Natural killer cell (primary cell): ENCODE measurements around the gene PKLR. TPM values are rescaled to one million over a fixed set of nuclear protein-coding genes. Genes with fewer than 3 reads are reported as not detected.

Experiments
- ATAC-seq, 3 donors: fragments of 150-1000 bp in 2 of 3; fragments of 200-7000 bp in 1 of 3; cut with Tn5 transposase; 1 replicate in 1 of 3; 2 replicates in 2 of 3; pipeline ENCODE4 v1.10.0; 2021; ENCODE audit warnings: mild to moderate bottlenecking in 2 of 3, moderate library complexity in 2 of 3
- DNase-seq, 2 donors: peaks; one replicate each; pipeline versions ENCODE4 v3.0.0 to v3.0.0-alpha.2; 2013 to 2021; ENCODE audit warnings: mixed read lengths in 1 of 2
- H3K27ac ChIP-seq: one replicate; pipeline ENCODE4 v1.5.1; 2013; ENCODE audit warnings: mild to moderate bottlenecking, low read length
- H3K27me3 ChIP-seq: one replicate; pipeline ENCODE4 v1.6.1; 2013; ENCODE audit warnings: low read length; ENCODE audit not compliant: control insufficient read depth, insufficient read depth
- H3K36me3 ChIP-seq: one replicate; pipeline ENCODE4 v1.6.1; 2013; ENCODE audit warnings: low read length; ENCODE audit not compliant: control insufficient read depth, insufficient read depth
- H3K4me1 ChIP-seq: one replicate; pipeline ENCODE4 v1.6.1; 2013; ENCODE audit warnings: low read length; ENCODE audit not compliant: control insufficient read depth, insufficient read depth
- H3K4me3 ChIP-seq: one replicate; pipeline ENCODE4 v1.5.1; 2013; ENCODE audit warnings: low read length
- H3K9me3 ChIP-seq: one replicate; pipeline ENCODE4 v1.6.1; 2013; ENCODE audit warnings: low read length; ENCODE audit not compliant: control insufficient read depth, insufficient read depth
- H3K27ac Mint-ChIP-seq, 2 donors: one replicate each; pipeline ENCODE4 v1.8.0; 2022; ENCODE audit warnings: mild to moderate bottlenecking in 2 of 2, mixed read lengths in 2 of 2, moderate library complexity in 1 of 2
- H3K27me3 Mint-ChIP-seq, 2 donors: one replicate each; pipeline ENCODE4 v1.8.0; 2022; ENCODE audit warnings: low read depth in 2 of 2, mixed read lengths in 2 of 2
- H3K36me3 Mint-ChIP-seq: one replicate; pipeline ENCODE4 v1.8.0; 2022; ENCODE audit warnings: mixed read lengths
- H3K4me1 Mint-ChIP-seq, 2 donors: one replicate each; pipeline ENCODE4 v1.8.0; 2022; ENCODE audit warnings: mixed read lengths in 2 of 2
- H3K4me3 Mint-ChIP-seq: one replicate; pipeline ENCODE4 v1.8.0; 2022; ENCODE audit warnings: mild to moderate bottlenecking, moderate library complexity, mixed read lengths
- H3K9me3 Mint-ChIP-seq, 2 donors: one replicate each; pipeline ENCODE4 v1.8.0; 2022; ENCODE audit warnings: mixed read lengths in 2 of 2
- CTCF ChIP-seq: fragments of 200-600 bp; IDR thresholded peaks from one replicate; pipeline ENCODE4 v1.8.0; 2022; ENCODE audit warnings: antibody characterized with exemption
- WGBS: methylation state at CpG from one replicate; pipeline ENCODE4 v1.1.7; 2013; ENCODE audit warnings: missing lambda C conversion rate; ENCODE audit not compliant: insufficient coverage; 5-methylcytosine and 5-hydroxymethylcytosine counted together
- intact Hi-C: fragments of 100-400 bp; cut with micrococcal nuclease; formaldehyde crosslinking; loops from one replicate; pipeline ENCODE4 v1.14.2; 2022
- total RNA-seq, 4 donors: library from RNA; stranded (reverse); fragments of 120-200 nt in 1 of 4; gene quantifications; one replicate each; pipeline versions ENCODE4 v1.2.3 to v1.2.4, GENCODE V29; 2013 to 2022

Gene PKLR
- total RNA-seq, 3 donors from 2014 or later (not counting 1 experiment from before 2014, with no cell fraction given), result 0.12 TPM; not detected in 2

GRCh38 chr1:155282488-155283091 lies 18.6 kb downstream of the PKLR start:
- no peak overlapping the region for H3K27ac ChIP-seq
- no peaks in the 10 kb centered on the region for H3K27me3 Mint-ChIP-seq
- no peaks in the 10 kb centered on the region for H3K9me3 Mint-ChIP-seq
- WGBS, result 96% methylated on average over 28 of the region's 29 CpGs
- no peaks in the 10 kb centered on the region for H3K9me3 ChIP-seq
- intact Hi-C loops, result no loop called here
- no peaks in the 10 kb centered on the region for H3K27me3 ChIP-seq
- no peak overlapping the region for H3K4me3 ChIP-seq
- H3K4me1 ChIP-seq, result peaks cover 10% of the 10 kb centered on the region
- H3K27ac Mint-ChIP-seq, result no peak overlapping the region
- H3K36me3 Mint-ChIP-seq, result no peaks in the 10 kb centered on the region
- ATAC-seq (no peak), DNase-seq (no peak)
- no peak for TF ChIP-seq CTCF
- H3K36me3 ChIP-seq, result no peaks in the 10 kb centered on the region
- peaks cover 0 to 13% of the 10 kb centered on the region in 2 donors for H3K4me1 Mint-ChIP-seq
- H3K4me3 Mint-ChIP-seq, result no peak overlapping the region

DNA sequence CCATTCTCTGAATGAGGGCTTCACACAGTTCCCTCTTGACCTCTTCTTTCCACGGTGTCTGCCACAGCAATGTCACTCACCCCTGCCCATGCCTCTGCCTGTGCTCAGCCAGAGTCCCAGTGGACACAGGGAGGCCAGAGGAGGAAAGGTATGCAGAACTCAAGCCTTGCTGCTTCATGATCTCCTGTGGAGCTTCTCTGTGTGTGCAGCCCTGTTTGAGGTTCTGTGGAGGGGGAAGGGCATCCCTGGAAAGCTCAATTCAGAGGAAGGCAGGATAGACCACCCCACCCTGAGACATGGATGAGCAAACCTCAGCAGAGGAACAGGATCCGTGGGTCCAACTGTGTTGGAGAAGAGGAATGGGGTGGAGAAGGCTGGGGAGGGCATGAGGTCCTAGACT lies 22.0 kb downstream of the PKLR start:
- H3K36me3 ChIP-seq, result no peaks in the 10 kb centered on the region
- H3K9me3 ChIP-seq, result no peaks in the 10 kb centered on the region
- intact Hi-C loops, result loop anchor here (2.0 kb wide), 2 partner anchors 30 to 44 kb away; partner anchors contain the start of gene FDPS
- ATAC-seq (no peak), DNase-seq (no peak)
- no peak for TF ChIP-seq CTCF
- no peaks in the 10 kb centered on the region for H3K27me3 ChIP-seq
- H3K4me1 ChIP-seq, result peaks cover 22% of the 10 kb centered on the region
- no peak overlapping the region for H3K4me3 Mint-ChIP-seq
- peaks cover 17 to 30% of the 10 kb centered on the region in 2 donors for H3K4me1 Mint-ChIP-seq
- no peaks in the 10 kb centered on the region for H3K36me3 Mint-ChIP-seq
- no peak overlapping the region for H3K27ac Mint-ChIP-seq
- H3K9me3 Mint-ChIP-seq, result no peaks in the 10 kb centered on the region
- no peak overlapping the region for H3K27ac ChIP-seq
- WGBS, result 82% methylated on average over 2 of the region's 2 CpGs
- no peaks in the 10 kb centered on the region for H3K27me3 Mint-ChIP-seq
- no peak overlapping the region for H3K4me3 ChIP-seq

- Mint-ChIP-seq H3K9me3 (no peaks in the 10 kb centered on the region), H3K4me1 (peaks cover 19 to 32% of the 10 kb centered on the region in 2 donors), H3K4me3 (peak overlapping the region; percentile 83), H3K27ac (peak overlapping the region in 1 of 2 donors; percentile 5), H3K36me3 (no peaks in the 10 kb centered on the region), H3K27me3 (no peaks in the 10 kb centered on the region)
- WGBS, result 66% methylated on average over 9 of the region's 10 CpGs
- ATAC-seq (no peak), DNase-seq (no peak)
- Histone ChIP-seq H3K4me3 (no peak overlapping the region), H3K27ac (no peak overlapping the region), H3K36me3 (no peaks in the 10 kb centered on the region), H3K4me1 (peaks cover 26% of the 10 kb centered on the region), H3K27me3 (no peaks in the 10 kb centered on the region), H3K9me3 (no peaks in the 10 kb centered on the region)
- TF ChIP-seq CTCF, result no peak
- intact Hi-C loops, result loop anchor here (2.0 kb wide), 2 partner anchors 30 to 44 kb away; partner anchors contain the start of gene FDPS
These were observed 22.5 kb downstream of the PKLR start for GRCh38 chr1:155278689-155279160.
